ENCODE results near the gene TRA2A. TPM values are rescaled to one million over a fixed set of nuclear protein-coding genes. Genes with fewer than 3 reads are reported as not detected.

TRA2A gene
- total and polyA plus RNA-seq, 2 of the 13 experiments (the other 11 are each of a cell fraction or from before 2014, with no cell fraction given) = 39.1 to 41.6 TPM

DNA sequence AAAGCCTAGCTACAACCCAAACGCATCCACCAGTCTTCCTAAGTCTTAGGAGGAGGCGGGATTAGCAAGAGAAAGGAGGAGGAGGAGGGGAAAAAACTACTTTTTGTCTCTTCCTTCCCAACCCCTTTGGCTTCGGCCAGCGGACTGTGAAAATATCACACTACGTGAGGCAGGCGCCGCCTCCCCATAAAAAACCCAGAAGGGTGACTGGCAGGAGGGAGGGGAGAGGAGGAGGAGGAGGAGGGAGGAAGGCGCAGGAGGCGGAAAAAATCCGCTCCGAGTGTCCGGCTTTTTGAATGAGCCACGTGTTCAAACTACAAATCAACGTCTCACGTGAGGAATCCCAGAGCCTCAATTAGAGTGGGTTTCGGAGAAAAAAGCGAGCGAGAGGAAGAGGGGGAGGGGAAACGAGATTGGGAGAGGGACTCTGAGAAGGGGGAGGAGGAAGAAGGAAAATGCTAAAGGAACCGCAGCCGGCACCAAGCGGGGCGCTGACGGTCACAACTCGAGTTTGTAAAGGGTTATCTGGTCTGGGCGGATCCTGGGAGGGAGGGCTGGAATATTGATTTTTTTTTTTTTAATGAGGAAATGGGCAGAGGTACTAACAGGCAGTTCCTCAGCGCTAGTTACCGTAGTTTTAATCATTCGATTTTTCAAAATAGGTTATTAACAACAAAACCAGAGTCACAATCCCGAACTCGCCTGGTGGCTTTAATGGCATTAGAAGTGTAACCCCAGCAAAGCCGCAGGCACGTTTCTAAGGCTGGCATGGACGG, 61.3 kb downstream of the TRA2A start, which contains the start of gene IGF2BP3 (continued):
- no peak for TF ChIP-seq ZNF251 (CRISPR knock-in tag; IDR thresholded peaks at IDR 0.05)
- TF ChIP-seq RBM39 (IDR thresholded peaks at IDR 0.05; ENCODE audit: low read depth, low read length, poor library complexity, severe bottlenecking) = peak; percentile 19
- TF ChIP-seq NCOR1 (IDR thresholded peaks at IDR 0.05; ENCODE audit: borderline replicate concordance, low read length) = no peak
- TF ChIP-seq ELF4 (CRISPR knock-in tag; IDR thresholded peaks at IDR 0.05; ENCODE audit: borderline replicate concordance) = peak; percentile 39; the same call in 1 of the 2 replicates
- TF ChIP-seq EHMT2 (IDR thresholded peaks at IDR 0.05; ENCODE audit: borderline replicate concordance, low read depth, low read length) = no peak
- TF ChIP-seq PHB2 (IDR thresholded peaks at IDR 0.05; ENCODE audit: partially characterized antibody) = no peak
- TF ChIP-seq ZNF530 (CRISPR knock-in tag; IDR thresholded peaks at IDR 0.05; ENCODE audit: low read depth) = no peak
- no peak for TF ChIP-seq EEA1 (CRISPR knock-in tag; IDR thresholded peaks at IDR 0.05; ENCODE audit: borderline replicate concordance)
- TF ChIP-seq, protein P1, sequence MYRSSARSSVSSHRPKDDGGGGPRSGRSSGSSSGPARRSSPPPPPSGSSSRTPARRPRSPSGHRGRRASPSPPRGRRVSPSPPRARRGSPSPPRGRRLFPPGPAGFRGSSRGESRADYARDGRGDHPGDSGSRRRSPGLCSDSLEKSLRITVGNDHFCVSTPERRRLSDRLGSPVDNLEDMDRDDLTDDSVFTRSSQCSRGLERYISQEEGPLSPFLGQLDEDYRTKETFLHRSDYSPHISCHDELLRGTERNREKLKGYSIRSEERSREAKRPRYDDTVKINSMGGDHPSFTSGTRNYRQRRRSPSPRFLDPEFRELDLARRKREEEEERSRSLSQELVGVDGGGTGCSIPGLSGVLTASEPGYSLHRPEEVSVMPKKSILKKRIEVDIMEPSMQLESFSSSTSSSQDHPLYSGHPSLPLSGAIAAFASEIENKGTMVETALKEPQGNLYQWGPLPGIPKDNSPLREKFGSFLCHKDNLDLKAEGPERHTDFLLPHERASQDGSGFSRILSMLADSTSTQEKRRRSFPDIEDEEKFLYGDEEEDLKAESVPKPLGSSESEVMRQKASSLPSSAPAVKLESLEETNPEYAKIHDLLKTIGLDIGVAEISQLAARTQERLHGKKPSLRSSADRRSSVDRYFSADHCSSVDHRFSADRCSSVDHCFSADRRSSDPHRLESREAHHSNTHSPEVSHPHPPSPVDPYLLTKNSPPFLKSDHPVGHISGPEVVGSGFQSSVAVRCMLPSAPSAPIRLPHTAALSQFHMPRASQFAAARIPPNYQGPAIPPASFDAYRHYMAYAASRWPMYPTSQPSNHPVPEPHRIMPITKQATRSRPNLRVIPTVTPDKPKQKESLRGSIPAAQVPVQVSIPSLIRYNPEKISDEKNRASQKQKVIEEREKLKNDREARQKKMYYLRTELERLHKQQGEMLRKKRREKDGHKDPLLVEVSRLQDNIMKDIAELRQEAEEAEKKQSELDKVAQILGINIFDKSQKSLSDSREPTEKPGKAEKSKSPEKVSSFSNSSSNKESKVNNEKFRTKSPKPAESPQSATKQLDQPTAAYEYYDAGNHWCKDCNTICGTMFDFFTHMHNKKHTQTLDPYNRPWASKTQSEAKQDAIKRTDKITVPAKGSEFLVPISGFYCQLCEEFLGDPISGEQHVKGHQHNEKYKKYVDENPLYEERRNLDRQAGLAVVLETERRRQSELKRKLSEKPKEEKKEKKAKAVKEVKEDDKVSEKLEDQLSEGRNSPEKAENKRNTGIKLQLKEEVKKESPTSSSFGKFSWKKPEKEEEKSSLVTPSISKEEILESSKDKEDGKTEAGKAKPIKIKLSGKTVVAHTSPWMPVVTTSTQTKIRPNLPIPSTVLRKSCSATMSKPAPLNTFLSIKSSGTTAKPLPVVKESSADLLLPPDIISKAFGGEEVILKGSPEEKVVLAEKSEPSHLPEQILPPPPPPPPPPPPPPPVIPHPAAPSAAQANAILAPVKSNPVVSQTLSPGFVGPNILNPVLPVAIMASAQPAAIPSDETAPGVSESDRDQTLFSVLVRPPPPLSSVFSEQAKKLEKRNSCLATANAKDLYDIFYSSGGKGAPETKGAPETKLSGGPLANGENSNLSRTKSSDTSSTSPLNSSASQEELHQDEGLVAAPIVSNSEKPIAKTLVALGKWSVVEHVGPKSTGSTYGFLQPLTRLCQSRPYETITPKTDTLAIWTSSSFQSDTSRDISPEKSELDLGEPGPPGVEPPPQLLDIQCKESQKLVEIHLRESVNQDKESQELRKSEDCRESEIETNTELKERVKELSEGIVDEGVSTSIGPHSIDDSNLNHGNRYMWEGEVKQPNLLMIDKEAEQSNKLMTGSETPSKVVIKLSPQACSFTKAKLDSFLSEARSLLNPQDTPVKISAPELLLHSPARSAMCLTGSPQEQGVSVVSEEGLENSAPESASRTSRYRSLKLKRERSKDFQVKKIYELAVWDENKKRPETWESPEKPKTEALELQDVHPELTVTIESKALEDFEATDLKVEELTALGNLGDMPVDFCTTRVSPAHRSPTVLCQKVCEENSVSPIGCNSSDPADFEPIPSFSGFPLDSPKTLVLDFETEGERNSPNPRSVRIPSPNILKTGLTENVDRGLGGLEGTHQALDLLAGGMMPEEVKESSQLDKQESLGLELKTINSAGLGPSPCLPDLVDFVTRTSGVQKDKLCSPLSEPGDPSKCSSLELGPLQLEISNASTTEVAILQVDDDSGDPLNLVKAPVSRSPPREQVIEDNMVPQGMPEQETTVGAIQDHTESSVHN (CRISPR knock-in tag; IDR thresholded peaks at IDR 0.05) = 0 out of 2 replicates have a peak, but pooled peaks have one; percentile 35
- TF ChIP-seq ZNF660 (CRISPR knock-in tag; IDR thresholded peaks at IDR 0.05; ENCODE audit: borderline replicate concordance, low read depth) = no peak
- TF ChIP-seq ZNF629 (CRISPR knock-in tag; conservative IDR thresholded peaks at IDR 0.05) = no peak
- peak; percentile 92 for TF ChIP-seq ZNF652 (CRISPR knock-in tag; IDR thresholded peaks at IDR 0.05; ENCODE audit: borderline replicate concordance, low read depth)
- TF ChIP-seq SAP130 (CRISPR knock-in tag; IDR thresholded peaks at IDR 0.05; ENCODE audit: low read depth) = peak; percentile 79
- TF ChIP-seq ZEB1 (IDR thresholded peaks at IDR 0.05; ENCODE audit: insufficient replicate concordance, low read depth) = peak; percentile 8
- TF ChIP-seq GMEB2 (CRISPR knock-in tag; IDR thresholded peaks at IDR 0.05; ENCODE audit: low read depth) = no peak
- no peak for TF ChIP-seq NCOA2 (CRISPR knock-in tag; IDR thresholded peaks at IDR 0.05)
- TF ChIP-seq ZNF574 (CRISPR knock-in tag; IDR thresholded peaks at IDR 0.05) = peak; percentile 42; the same call in 1 of the 2 replicates

All from HepG2 (cell line).